ENCODE measurements around the gene CBFA2T2.

DNA sequence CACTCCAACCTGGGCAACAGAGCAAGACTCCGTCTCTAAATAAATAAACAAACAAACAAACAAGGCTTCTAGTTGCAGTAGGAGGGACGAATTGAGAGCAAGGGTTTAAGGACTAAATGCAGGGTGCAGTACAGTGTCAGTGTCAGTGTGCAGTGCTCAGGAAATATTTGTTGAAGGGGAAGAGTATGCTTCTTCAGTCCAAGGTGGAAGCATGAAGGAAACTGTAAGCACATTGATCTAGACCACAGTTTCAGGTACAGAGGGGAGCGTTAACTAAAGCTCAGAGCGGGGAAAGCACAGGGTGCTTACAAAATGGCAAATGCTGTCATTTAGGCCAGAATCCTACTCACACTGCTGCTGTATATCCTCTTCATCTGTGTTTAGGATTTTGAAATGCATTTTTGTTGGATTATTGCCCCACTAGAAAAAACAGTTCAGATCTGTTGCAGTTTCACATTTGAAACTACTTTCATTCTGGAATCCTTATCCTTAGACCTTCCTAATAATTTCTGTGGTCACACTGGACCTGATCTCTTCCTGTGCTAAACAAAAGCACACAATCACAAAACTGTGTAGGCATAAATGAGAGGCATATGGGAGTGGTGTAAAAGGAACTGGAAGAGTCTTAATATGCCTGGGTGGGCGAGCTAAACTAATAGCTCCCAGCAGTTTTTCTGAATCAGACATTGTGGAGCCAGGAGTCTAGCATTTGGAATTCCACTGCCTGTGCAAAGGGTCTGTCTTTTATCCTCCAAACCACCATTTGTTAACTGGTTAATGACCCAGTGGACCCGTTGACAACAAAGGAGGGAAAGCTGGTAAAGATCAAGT lies 41.4 kb downstream of the CBFA2T2 start:
- no peak for TF ChIP-seq CTCF (optimal IDR thresholded peaks at IDR 0.05 in 1 of 3, IDR thresholded peaks at IDR 0.05 in 1 of 3, conservative IDR thresholded peaks at IDR 0.05 in 1 of 3; ENCODE audit: extremely low read depth in 1 of 3, insufficient read depth in 2 of 3, low read length in 3 of 3)
- no peak for TF ChIP-seq EZH2 (IDR thresholded peaks at IDR 0.05; ENCODE audit: low read length)

Data from keratinocyte (primary cell).